Measurements from ENCODE around the gene MPDZ. TPM values are rescaled to one million over a fixed set of nuclear protein-coding genes. Genes with fewer than 3 reads are reported as not detected.

MPDZ gene
- total and polyA plus RNA-seq, 2 experiments from 2014 or later = 33.0 to 43.1 TPM

DNA sequence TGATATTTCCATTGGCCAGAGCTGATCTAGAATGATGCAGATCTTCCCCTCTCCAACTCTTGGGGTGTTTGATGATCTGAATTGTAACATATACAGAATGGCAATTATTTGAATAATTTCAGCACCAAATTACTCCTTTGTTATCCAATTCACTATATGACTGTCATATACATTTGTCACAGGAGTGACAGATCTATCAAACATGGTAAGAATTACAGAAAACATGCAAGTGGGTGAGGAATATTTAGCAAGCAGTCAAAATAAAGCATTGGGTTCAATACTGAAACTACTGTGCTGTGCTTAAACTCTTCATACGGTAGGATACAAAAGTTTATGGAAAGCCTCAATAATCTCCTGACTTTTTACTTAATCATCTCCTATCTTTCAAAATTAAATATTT lies 8.8 kb downstream of the MPDZ start (continued):
- TF ChIP-seq ETS1 (IDR thresholded peaks at IDR 0.05) = no peak
- no peak for TF ChIP-seq NANOG (IDR thresholded peaks at IDR 0.05; ENCODE audit: borderline replicate concordance)
- no peak for TF ChIP-seq EZH2phosphoT487 (IDR thresholded peaks at IDR 0.05; ENCODE audit: unreplicated experiment)
- no peak for TF ChIP-seq ZNF331 (CRISPR knock-in tag; IDR thresholded peaks at IDR 0.05; ENCODE audit: low read depth)
- TF ChIP-seq JUNB (IDR thresholded peaks at IDR 0.05; ENCODE audit: unreplicated experiment) = no peak

DNA sequence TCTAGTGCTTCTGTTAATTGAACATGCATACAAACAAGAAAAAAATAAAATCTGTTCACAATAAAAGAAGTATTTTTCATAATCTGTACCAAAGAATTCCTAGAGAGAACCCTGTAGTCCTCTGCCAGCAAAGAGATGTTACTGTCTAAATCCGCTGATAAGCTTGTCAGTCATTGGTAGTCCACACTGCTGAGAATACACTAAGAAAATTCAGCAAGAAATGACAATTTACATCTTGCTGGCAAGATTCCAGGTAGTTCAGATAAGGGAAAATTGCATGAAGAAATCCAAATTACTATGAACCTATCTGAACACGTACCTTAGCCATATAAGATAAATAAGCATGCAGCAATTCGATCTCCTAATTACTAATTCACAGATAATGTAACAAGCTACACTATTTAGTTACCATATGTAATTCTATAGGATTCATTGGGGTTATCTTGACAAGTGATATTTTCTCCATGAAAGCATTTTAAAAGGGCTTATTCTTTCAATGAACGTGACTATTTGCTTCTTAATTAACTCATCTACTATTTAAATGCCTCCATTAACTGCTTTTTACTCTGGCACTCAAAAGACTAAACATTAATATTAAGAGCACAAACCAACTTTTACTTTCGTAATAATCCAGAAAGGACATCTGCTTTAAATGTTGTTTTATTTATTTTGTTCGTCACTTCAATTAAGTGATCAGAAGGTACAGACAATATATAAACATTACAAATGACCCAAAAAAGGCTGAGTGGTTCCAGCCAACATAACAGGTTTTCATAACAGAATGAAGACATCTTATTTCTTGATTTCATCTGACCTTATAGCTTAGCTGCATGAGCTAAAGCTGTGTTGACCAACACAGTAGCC lies 9.7 kb downstream of the MPDZ start:
- H3K27me3 ChIP-seq (ENCODE audit: insufficient read depth) = no peaks in the 10 kb centered on the region
- no peak overlapping the region for H2AFZ ChIP-seq
- ATAC-seq (no peak), DNase-seq (ENCODE audit: low spot score) (no peak)
- H3F3A ChIP-seq (replicated peaks; ENCODE audit: low read depth) = no peaks in the 10 kb centered on the region
- Mint-ChIP-seq H3K36me3 (ENCODE audit: low read depth) (no peaks in the 10 kb centered on the region), H3K9me3 (no peaks in the 10 kb centered on the region), H3K4me1 (peaks cover 49% of the 10 kb centered on the region), H3K4me3 (no peak overlapping the region), H3K27me3 (ENCODE audit: insufficient read depth, low read depth, poor library complexity) (no peaks in the 10 kb centered on the region), H3K27ac (no peak overlapping the region)
- TF ChIP-seq NANOG (IDR thresholded peaks at IDR 0.05; ENCODE audit: borderline replicate concordance) (no peak), JUNB (IDR thresholded peaks at IDR 0.05; ENCODE audit: unreplicated experiment) (no peak), ETS1 (IDR thresholded peaks at IDR 0.05) (no peak), EZH2phosphoT487 (IDR thresholded peaks at IDR 0.05; ENCODE audit: unreplicated experiment) (no peak), POLR2AphosphoS5 (IDR thresholded peaks at IDR 0.05; ENCODE audit: low read depth) (no peak), CREB1 (CRISPR knock-in tag; IDR thresholded peaks at IDR 0.05; ENCODE audit: low read depth) (no peak), STAT1 (IDR thresholded peaks at IDR 0.05; ENCODE audit: unreplicated experiment) (no peak), ZNF331 (CRISPR knock-in tag; IDR thresholded peaks at IDR 0.05; ENCODE audit: low read depth) (no peak)
- TF ChIP-seq, protein P1, sequence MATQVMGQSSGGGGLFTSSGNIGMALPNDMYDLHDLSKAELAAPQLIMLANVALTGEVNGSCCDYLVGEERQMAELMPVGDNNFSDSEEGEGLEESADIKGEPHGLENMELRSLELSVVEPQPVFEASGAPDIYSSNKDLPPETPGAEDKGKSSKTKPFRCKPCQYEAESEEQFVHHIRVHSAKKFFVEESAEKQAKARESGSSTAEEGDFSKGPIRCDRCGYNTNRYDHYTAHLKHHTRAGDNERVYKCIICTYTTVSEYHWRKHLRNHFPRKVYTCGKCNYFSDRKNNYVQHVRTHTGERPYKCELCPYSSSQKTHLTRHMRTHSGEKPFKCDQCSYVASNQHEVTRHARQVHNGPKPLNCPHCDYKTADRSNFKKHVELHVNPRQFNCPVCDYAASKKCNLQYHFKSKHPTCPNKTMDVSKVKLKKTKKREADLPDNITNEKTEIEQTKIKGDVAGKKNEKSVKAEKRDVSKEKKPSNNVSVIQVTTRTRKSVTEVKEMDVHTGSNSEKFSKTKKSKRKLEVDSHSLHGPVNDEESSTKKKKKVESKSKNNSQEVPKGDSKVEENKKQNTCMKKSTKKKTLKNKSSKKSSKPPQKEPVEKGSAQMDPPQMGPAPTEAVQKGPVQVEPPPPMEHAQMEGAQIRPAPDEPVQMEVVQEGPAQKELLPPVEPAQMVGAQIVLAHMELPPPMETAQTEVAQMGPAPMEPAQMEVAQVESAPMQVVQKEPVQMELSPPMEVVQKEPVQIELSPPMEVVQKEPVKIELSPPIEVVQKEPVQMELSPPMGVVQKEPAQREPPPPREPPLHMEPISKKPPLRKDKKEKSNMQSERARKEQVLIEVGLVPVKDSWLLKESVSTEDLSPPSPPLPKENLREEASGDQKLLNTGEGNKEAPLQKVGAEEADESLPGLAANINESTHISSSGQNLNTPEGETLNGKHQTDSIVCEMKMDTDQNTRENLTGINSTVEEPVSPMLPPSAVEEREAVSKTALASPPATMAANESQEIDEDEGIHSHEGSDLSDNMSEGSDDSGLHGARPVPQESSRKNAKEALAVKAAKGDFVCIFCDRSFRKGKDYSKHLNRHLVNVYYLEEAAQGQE (IDR thresholded peaks at IDR 0.05; ENCODE audit: unreplicated experiment) = no peak
- no peak overlapping the region for H3K4me3 ChIP-seq
- H3K36me3 ChIP-seq (ENCODE audit: insufficient read depth) = no peaks in the 10 kb centered on the region
- H3K79me2 ChIP-seq (replicated peaks; ENCODE audit: insufficient read depth) = peaks cover 100% of the 10 kb centered on the region
- peaks cover 26% of the 10 kb centered on the region for H4K20me1 ChIP-seq (replicated peaks; ENCODE audit: insufficient read depth)
- H3K4me2 ChIP-seq = no peak overlapping the region
- no peaks in the 10 kb centered on the region for H3K9me2 ChIP-seq (ENCODE audit: insufficient read depth)
- peaks cover 70% of the 10 kb centered on the region for H3K4me1 ChIP-seq (ENCODE audit: insufficient read depth)
- no peak overlapping the region for H3K27ac ChIP-seq (ENCODE audit: low read depth)

All from GM23338 (cell line).